ENCODE measurements around the gene SUDS3.
"Not testable (repeated sequence)": the region's sequence is repeated elsewhere in the genome, so short reads cannot be mapped to it uniquely, and the experiment has no call there.

SUDS3 gene, protein sequence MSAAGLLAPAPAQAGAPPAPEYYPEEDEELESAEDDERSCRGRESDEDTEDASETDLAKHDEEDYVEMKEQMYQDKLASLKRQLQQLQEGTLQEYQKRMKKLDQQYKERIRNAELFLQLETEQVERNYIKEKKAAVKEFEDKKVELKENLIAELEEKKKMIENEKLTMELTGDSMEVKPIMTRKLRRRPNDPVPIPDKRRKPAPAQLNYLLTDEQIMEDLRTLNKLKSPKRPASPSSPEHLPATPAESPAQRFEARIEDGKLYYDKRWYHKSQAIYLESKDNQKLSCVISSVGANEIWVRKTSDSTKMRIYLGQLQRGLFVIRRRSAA

GRCh38 chr12:118376089-118377020, at the start of gene SUDS3:
Gene SUDS3, plus strand, starts transcription at chr12:118376555. Its CDS starts 137 bp downstream, at chr12:118376692.
- peak; percentile 92 for DNase-seq (ENCODE audit: low read depth)

DNA sequence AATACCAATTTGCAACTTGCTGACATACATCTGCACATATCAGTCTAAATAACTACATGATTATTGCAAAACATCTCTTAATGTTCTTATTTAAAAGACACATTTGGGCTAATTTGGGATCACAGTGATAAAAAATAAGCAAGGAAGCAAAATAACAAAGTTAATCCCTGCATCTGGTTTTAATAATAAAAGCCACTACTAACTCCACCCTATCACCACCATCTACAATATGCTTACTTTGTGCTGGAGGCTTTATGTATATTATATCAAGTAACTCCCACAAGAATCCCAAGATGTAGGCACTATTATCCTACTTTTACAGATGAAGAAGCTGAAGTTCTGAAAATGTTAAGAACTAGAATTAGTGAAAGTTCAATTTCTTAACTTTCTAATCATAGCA, 49.4 kb upstream of the SUDS3 start:
- no peak for DNase-seq (ENCODE audit: low read depth)

DNA sequence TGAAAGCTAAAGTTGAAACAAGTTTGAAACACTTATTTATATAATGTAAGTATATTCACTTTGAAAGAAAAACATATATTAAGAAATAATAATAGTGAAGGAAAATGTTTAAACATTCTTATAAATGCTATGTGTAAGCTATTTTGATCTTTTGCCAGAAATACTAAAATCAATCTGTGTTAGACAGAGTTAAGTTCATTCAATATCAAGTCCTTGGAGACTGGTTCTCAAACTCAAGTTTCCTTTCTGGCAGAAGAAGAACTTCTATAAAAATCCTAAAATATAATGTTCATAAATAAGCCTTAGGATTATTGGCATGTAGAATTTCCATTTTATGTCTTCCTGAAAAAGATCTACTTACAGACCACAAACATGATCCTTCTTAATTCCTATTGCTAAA, 49.0 kb upstream of the SUDS3 start:
- no peak for DNase-seq (ENCODE audit: low read depth)

DNA sequence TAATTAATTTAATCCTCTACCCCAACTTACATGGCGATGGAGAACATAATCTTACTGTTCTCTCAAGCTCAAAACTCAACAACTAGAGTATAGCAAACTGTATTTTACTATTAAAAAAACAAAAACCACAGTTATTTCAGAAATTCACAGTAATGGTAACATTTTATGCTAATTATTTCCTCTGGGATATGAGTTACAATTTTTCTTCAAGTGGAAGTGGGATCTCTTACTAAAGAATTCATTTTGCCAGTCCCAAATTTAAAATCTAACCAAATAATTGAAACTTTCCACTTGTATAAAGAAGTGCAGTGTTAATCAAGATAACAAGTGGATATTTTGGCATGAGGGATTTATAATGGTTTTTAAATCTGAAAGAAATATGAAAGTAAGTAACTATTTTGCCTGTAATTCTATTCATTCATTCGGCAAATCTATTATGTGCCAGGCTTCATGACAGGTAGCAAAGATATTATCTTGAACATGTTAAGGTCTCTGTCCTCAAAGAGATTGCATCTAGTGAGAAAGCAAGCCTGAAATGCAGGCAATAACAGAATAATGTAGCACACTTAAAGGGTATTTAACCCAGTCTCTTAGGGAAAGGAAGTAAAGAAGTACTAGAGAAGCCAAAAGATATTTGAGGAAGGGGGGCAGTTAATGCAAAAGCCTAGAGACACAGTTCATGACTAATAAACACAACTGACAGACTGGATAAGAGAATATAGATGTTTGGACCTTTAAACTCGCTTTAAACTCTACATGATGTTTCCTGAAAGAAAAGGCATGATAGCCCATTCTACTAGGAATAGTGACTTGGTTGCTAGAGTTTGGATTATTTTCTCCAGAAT, 47.6 kb upstream of the SUDS3 start:
- no peak for DNase-seq (ENCODE audit: low read depth)

GRCh38 chr12:118330421-118331018, 45.8 kb upstream of the SUDS3 start:
- no peak for DNase-seq (ENCODE audit: low read depth)

DNA sequence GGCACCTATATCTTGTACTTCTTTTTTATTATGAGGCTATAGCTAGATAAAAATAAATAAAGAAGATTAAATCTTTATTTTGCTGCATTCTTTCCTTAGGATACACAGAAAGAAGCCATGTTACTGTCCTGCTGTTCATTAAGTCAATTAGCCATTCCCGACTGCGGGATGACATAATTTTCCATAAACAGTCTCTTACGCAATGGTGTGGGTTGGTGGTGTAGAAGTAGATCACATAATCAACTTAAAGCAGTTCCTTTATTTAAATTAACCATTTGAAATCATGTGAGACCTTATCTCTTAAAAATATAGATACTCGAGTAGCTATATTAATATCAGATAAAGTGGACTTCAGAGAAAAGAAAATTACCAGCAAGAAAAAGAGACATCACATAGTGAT, 43.8 kb upstream of the SUDS3 start:
- no peak for DNase-seq (ENCODE audit: low read depth)

- DNase-seq (ENCODE audit: low read depth), result no peak
Observed at GRCh38 chr12:118334241-118334640, 42.1 kb upstream of the SUDS3 start.

GRCh38 chr12:118334939-118335567, 41.3 kb upstream of the SUDS3 start:
- DNase-seq (ENCODE audit: low read depth), result no peak

DNA sequence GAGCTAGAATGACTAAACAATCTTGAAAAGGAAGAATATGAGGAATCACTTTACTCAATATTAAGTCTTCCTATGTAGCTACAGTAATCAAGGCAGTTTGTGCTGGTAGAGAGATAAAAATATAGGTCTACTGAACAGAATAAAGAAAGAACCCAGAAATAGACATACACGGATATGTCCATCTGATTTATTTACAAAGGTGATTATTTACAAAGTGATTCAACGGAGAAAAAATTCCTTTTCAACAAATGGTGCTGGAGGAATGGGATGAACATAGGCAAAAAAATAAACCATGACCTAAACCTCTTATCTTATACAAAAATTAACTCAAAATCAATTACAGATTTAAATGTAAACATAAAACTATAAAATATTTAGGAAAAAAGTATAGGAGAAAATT, 40.2 kb upstream of the SUDS3 start:
- DNase-seq (ENCODE audit: low read depth), result no peak

DNA sequence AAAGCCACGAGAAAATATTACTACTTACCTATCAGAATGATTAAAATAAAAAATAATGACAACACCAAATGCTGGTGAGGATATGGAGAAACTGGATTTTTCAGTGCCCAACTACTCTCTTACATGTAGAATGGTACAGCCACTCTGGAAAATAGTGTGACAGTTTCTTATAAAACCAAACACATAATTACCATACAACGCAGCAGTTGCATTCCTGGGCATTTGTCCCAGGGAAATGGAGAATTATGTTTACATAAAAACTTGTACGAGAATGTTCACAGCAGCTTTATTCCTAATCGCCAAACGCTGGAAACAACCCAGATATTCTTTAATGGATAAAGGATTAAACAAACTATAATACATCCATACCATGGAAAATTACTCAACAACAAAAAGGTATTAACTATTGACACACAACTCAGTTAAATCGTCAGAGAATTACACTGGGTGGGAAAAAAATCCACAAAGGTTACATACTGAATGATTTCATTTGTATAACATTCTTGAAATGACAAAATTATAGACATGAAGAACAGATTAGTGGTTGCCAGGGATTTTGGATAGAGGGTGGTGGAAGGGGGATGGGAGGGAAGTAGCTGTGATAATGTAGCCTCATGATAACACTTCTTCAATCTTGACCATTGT, 39.0 kb upstream of the SUDS3 start:
- no peak for DNase-seq (ENCODE audit: low read depth)

- no peak for DNase-seq (ENCODE audit: low read depth)
Observed at GRCh38 chr12:118342090-118342489, 34.3 kb upstream of the SUDS3 start.

DNA sequence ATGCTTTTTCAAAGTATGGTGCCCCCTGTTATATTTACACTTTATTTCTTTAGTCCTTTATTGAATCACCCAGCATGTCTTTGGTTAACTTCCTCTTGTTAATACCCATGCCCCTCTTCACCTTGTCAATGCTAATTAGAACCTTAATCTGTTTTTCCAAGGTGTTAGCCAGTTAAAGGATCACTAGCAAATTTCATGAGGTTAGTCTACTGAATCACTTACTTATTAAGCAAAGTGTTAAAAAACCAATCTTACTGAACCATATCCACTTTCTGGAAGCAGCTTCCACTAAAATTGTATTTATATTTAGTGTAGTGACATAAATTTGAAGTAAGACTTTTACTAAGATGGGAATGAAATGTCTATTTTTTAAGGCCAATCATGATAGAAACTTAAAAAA, 31.5 kb upstream of the SUDS3 start:
- no peak for DNase-seq (ENCODE audit: low read depth)

- no peak for DNase-seq (ENCODE audit: low read depth)
Observed at GRCh38 chr12:118345355-118345754, 31.0 kb upstream of the SUDS3 start.

GRCh38 chr12:118346895-118347294, 29.5 kb upstream of the SUDS3 start:
- no peak for DNase-seq (ENCODE audit: low read depth)

DNA sequence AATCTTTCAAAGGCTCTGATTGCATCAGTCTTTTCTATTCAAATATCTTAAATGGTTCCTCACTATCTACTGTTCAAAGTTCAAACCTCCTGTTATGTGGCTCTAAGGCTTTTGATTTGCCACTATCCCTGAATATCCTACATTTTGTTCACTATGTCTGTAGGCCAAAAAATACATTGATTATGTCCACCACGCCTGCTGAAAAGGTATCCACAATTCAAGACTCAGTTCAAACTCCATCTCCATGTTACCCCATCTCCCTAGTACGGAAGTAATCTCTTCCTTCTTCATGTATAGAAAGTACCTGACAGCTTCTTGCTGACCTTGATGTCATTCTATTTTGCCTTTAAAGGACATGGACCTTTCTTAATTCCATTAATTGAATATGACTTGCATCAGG, 28.4 kb upstream of the SUDS3 start:
- DNase-seq (ENCODE audit: low read depth), result no peak

GRCh38 chr12:118350908-118351559, 25.3 kb upstream of the SUDS3 start:
- DNase-seq (ENCODE audit: low read depth), result no peak

DNA sequence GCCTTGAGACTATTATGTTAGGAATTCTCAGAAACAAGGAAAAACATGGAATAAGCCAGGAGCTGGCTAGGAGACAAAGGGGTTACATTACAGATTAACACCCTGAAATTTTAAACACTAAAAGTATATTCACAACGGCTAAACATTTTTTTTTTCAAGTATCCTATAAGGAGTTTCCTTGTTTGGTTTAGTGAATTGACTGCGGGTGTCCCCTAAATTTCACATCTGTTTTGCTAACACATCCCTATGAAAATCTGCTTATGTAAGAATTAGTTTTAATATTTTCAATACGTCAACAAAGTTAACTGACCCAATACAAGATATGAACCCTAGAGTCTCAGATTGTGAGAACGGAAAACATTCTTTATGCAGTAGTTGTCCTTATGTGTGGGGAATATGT, 22.6 kb upstream of the SUDS3 start:
- no peak for DNase-seq (ENCODE audit: low read depth)

GRCh38 chr12:118354503-118354902, 21.9 kb upstream of the SUDS3 start:
- not testable (repeated sequence) for DNase-seq (ENCODE audit: low read depth)

DNA sequence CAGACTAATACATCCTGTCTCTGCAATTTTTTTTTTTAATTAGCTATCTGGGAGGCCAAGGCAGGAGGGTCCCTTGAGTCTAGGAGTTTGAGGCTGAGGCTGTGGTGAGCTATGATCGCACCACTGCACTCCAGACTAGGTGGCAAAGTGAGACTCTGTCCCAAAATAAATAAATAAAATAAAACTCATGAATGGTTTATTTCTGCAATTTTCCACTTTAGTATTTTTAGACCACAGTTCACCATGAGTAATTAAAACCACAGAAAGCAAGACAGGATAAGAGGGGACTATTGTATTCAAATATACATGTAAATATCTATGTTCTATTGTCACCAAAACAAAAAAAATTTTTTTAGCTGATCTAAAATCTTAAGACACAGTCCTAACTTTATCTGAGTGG, 21.5 kb upstream of the SUDS3 start:
- no peak for DNase-seq (ENCODE audit: low read depth)

GRCh38 chr12:118355843-118356242, 20.5 kb upstream of the SUDS3 start:
- DNase-seq (ENCODE audit: low read depth), result no peak
